ENCODE data around the gene TMEM59. TPM values are rescaled to one million over a fixed set of nuclear protein-coding genes. Genes with fewer than 3 reads are reported as not detected.

The TMEM59 gene
- total RNA-seq, 4 donors from 2014 or later, result 231 to 408 (median 355) TPM

DNA sequence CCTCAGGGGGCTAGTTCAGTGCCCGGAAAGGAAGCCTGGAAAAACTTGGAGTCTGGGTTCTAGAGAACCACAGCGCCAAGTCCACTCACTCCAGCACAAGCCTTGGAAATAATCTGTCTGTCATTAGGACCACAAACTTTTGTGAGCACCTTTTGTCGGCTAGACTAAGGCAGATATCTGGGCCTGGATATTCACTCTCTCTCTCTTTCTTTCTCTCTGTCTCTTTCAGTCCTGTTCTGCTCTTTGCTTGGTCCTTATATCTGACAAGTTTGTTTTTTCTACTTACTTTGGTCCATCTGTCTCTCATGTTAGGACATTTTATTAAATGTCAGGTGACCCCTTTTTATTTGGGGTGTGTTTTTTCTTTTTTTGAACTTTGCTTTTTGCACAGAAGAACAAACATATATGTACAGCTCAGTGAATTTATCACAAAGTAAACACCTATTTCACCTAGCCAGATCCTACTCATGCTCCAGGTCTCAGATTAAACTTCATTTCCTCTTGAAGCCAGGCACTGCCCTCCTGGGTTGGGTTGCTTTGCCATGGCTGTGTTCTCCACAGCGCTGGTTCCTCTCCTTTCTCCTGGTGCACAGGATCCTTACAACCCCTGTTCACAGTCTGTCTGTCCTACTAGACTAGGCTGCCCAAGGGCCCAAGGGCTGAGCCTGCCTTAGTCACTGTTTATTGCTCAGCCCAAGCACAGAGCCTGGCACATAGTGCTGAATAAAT lies 41.2 kb upstream of the TMEM59 start:
- no peak for TF ChIP-seq CTCF (IDR thresholded peaks at IDR 0.05)
- DNase-seq (ENCODE audit: low spot score) (no peak), ATAC-seq (ENCODE audit: low FRiP score) (no peak)

- no peak for TF ChIP-seq CTCF (IDR thresholded peaks at IDR 0.05)
- no peak for DNase-seq (ENCODE audit: low spot score)
- ATAC-seq (ENCODE audit: low FRiP score), result no peak
Measured at GRCh38 chr1:54091666-54092065, 38.7 kb upstream of the TMEM59 start.

- no peak for TF ChIP-seq CTCF (IDR thresholded peaks at IDR 0.05)
- no peak for ATAC-seq (ENCODE audit: low FRiP score)
- DNase-seq (ENCODE audit: low spot score), result no peak
Measured at GRCh38 chr1:54088385-54088784, 35.4 kb upstream of the TMEM59 start.

DNA sequence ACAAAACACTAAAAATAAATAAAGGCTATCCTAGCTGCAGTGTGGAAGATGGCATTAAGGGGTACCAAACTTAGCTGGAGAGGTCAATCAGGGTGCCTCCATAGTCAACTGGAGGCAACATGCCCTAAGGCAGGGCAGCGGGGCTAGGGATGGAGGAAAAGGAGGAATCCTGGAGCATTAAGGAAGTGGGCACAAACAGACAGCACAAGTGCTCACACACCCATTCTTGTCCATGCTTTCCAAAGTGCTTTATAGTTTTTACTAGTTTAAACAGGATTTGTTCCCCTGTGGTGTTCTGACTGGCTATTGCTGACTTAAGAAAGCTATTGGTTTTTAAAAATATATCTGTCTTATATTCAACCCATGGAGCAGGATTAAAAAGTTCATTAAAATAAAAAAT lies 33.8 kb upstream of the TMEM59 start:
- TF ChIP-seq CTCF (IDR thresholded peaks at IDR 0.05), result no peak
- no peak for ATAC-seq (ENCODE audit: low FRiP score)
- DNase-seq (ENCODE audit: low spot score), result no peak

DNA sequence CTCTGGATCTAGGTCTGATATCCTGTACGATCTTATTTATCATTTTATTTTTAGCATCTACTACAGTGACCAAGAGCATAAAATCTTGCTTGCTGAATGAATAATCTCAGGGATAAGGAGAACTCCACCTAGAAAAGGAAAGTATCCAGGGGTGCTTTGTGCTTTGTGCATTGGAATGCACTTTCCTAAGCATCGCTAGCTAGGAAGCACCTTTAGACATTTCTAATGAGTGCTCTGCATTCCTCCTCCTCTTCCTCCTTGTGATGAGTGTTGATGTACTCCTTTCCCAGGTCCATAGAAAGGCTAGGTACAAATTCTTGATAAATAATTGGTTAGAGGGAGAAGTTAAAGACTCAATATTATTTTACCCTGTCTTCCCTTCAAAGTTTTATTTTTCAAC lies 31.8 kb upstream of the TMEM59 start:
- no peak for DNase-seq (ENCODE audit: low spot score)
- TF ChIP-seq CTCF (IDR thresholded peaks at IDR 0.05), result no peak
- ATAC-seq (ENCODE audit: low FRiP score), result no peak

DNA sequence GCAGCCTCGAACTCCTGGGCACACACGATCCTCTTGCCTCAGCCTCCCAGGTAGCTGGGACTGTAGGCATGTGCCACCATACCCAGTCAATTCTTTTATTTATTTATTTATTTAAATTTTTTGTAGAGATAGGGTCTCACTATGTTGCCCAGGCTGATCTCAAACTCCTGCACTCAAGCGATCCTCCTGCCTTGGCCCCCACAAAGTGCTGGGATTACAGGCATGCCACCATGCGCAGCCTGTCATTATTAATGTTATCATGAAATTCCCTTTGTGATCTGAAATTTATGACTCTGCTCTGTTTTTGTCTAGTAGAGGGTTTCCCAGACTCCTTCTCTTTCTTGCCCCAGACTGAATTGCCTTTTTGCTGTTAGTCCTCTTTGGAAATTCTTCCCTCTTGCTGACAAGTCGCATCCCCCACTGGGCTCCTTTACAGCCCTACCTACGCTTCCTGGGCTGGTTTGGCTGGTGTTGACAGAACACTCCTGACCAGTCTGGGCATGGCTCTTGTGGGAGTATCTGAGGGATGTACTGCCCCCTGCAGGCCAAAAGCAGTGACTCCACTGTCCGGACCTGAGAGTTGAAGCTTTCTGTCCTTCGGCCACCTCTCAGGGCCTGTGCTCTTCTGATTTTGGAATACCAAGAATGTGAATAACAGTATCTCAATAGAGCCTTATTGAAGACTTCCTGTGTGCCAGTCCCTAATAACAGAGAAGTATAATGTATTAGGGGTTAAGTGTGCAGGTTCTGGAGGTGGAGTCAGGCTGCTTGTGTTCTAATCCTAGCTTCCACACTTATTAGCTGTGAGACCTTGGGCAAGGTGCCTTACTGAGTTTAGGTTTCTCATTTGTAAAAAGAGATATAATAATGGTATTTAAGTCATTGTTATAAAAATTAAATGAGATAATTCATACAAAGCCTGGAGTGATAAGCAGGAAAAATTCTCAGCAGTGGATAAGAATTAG lies 28.6 kb upstream of the TMEM59 start:
- peak; percentile 39 for DNase-seq (ENCODE audit: low spot score)
- peak; percentile 37 for ATAC-seq (ENCODE audit: low FRiP score)
- TF ChIP-seq CTCF (IDR thresholded peaks at IDR 0.05), result no peak

Measured in omental fat pad (tissue), 4 donors.